WTC11 (cell line): Measurements from ENCODE around the gene PLCB3.

Source experiments
- AFF4 ChIP-seq: sonication (generic); formaldehyde crosslinking; IDR thresholded peaks from 2 replicates; pipeline ENCODE4 v1.8.1; 2023; ENCODE audit warnings: mild to moderate bottlenecking, missing genetic modification reagents, borderline replicate concordance
- CTCF ChIP-seq: fragments of 200-600 bp; IDR thresholded peaks from 2 replicates; pipeline ENCODE4 v1.8.0; 2022; ENCODE audit warnings: antibody characterized with exemption
- IRF1 ChIP-seq: sonication (generic); formaldehyde crosslinking; IDR thresholded peaks from 2 replicates; pipeline ENCODE4 v1.8.0; 2023; ENCODE audit warnings: missing genetic modification reagents
- PRDM15 ChIP-seq: sonication (generic); formaldehyde crosslinking; IDR thresholded peaks from 2 replicates; pipeline ENCODE4 v1.8.0; 2022; ENCODE audit warnings: missing genetic modification reagents

- TF ChIP-seq AFF4 (CRISPR knock-in tag), result no peak
- TF ChIP-seq PRDM15 (CRISPR knock-in tag), result no peak
- no peak for TF ChIP-seq IRF1 (CRISPR knock-in tag)
- TF ChIP-seq CTCF, result no peak; the same call in 1 of the 2 replicates
Measured at GRCh38 chr11:64314146-64314804, 62.9 kb downstream of the PLCB3 start.
